Stimulated activated CD4-positive, alpha-beta T cell treated with anti-CD3 and anti-CD28 coated beads, Interleukin-15, amount 100 ng/mL, for 48 hours (primary cell): ENCODE measurements around the gene TRUB1.

Experiments used
- DNase-seq, 2 donors: peaks; one replicate each; pipeline ENCODE4 v3.0.0-alpha.2; 2020; ENCODE audit warnings: low read depth in 2 of 2

TRUB1 gene

GRCh38 chr10:114975091-114975490, 37.1 kb downstream of the TRUB1 start:
- no peak for DNase-seq

- DNase-seq, result no peak
Observed at GRCh38 chr10:114982989-114983388, 45.0 kb downstream of the TRUB1 start.

GRCh38 chr10:114987995-114988394, 50.0 kb downstream of the TRUB1 start:
- no peak for DNase-seq

GRCh38 chr10:114990586-114990985, 52.6 kb downstream of the TRUB1 start:
- DNase-seq, result no peak

GRCh38 chr10:114990991-114991390, 53.0 kb downstream of the TRUB1 start:
- DNase-seq, result no peak

- DNase-seq, result no peak
Observed at GRCh38 chr10:114992189-114992775, 54.3 kb downstream of the TRUB1 start.

- DNase-seq, result no peak
Observed at GRCh38 chr10:114995468-114996247, 57.7 kb downstream of the TRUB1 start.

- no peak for DNase-seq
Observed at GRCh38 chr10:114996542-114996941, 58.5 kb downstream of the TRUB1 start.

- no peak for DNase-seq
Observed at GRCh38 chr10:114998993-114999392, 61.0 kb downstream of the TRUB1 start.

GRCh38 chr10:115001506-115002381, 63.7 kb downstream of the TRUB1 start:
- DNase-seq, result no peak

GRCh38 chr10:115003396-115003795, 65.4 kb downstream of the TRUB1 start:
- no peak for DNase-seq

GRCh38 chr10:115004236-115004862, 66.4 kb downstream of the TRUB1 start:
- DNase-seq, result no peak

GRCh38 chr10:115005771-115006170, 67.8 kb downstream of the TRUB1 start:
- DNase-seq, result no peak

GRCh38 chr10:115018185-115018931, 80.4 kb downstream of the TRUB1 start:
- DNase-seq, result no peak

- DNase-seq, result no peak
Observed at GRCh38 chr10:115020449-115020848, 82.5 kb downstream of the TRUB1 start.

GRCh38 chr10:115022733-115023132, 84.7 kb downstream of the TRUB1 start:
- no peak for DNase-seq

GRCh38 chr10:115023715-115024114, 85.7 kb downstream of the TRUB1 start:
- DNase-seq, result no peak

GRCh38 chr10:115024371-115024770, 86.4 kb downstream of the TRUB1 start:
- no peak for DNase-seq

GRCh38 chr10:115026056-115026745, 88.2 kb downstream of the TRUB1 start:
- DNase-seq, result no peak

- no peak for DNase-seq
Observed at GRCh38 chr10:115026746-115027140, 88.7 kb downstream of the TRUB1 start.
